GM13976 (cell line): ENCODE results near the gene CACNB2.

Experiments
- DNase-seq: peaks from one replicate; pipeline ENCODE4 v3.0.0; 2012; ENCODE audit warnings: low spot score
- CTCF ChIP-seq: IDR thresholded peaks from 2 replicates; pipeline ENCODE4 v1.5.1; 2012; ENCODE audit warnings: borderline replicate concordance, mild to moderate bottlenecking; ENCODE audit not compliant: insufficient read depth; ENCODE audit errors: extremely low read depth, missing control alignments, control extremely low read depth
- in situ Hi-C: fragments of 300-500 bp; cut with MboI; formaldehyde crosslinking; loops from one replicate; pipeline ENCODE4 v1.12.0; 2022; ENCODE audit warnings: low sequenced_read_pairs, mixed read lengths, inconsistent platforms; ENCODE audit not compliant: unreplicated experiment

Gene CACNB2

GRCh38 chr10:18210711-18211110 is 70.5 kb downstream of the CACNB2 start:
- in situ Hi-C loops: no loop called here
- TF ChIP-seq CTCF: no peak

GRCh38 chr10:18211862-18212261 is 71.6 kb downstream of the CACNB2 start:
- TF ChIP-seq CTCF: no peak
- in situ Hi-C loops: no loop called here
- DNase-seq: no peak

More at GRCh38 chr10:18210711-18211110, 70.5 kb downstream of the CACNB2 start:
- DNase-seq: no peak

GRCh38 chr10:18213271-18213670 is 73.0 kb downstream of the CACNB2 start:
- no peak for TF ChIP-seq CTCF
- in situ Hi-C loops: no loop called here
- DNase-seq: no peak

GRCh38 chr10:18214691-18215563 is 74.7 kb downstream of the CACNB2 start:
- DNase-seq: no peak
- in situ Hi-C loops: no loop called here
- TF ChIP-seq CTCF: peak; percentile 48

- in situ Hi-C loops: no loop called here
- TF ChIP-seq CTCF: no peak
- no peak for DNase-seq
Measured at GRCh38 chr10:18216482-18216881, 76.3 kb downstream of the CACNB2 start.

GRCh38 chr10:18217577-18217976 is 77.4 kb downstream of the CACNB2 start:
- TF ChIP-seq CTCF: no peak
- in situ Hi-C loops: no loop called here
- no peak for DNase-seq
